Measurements from ENCODE around the gene TGM3. TPM values are rescaled to one million over a fixed set of nuclear protein-coding genes. Genes with fewer than 3 reads are reported as not detected.
"Not testable (repeated sequence)": the region's sequence is repeated elsewhere in the genome, so short reads cannot be mapped to it uniquely, and the experiment has no call there.

Gene TGM3, protein sequence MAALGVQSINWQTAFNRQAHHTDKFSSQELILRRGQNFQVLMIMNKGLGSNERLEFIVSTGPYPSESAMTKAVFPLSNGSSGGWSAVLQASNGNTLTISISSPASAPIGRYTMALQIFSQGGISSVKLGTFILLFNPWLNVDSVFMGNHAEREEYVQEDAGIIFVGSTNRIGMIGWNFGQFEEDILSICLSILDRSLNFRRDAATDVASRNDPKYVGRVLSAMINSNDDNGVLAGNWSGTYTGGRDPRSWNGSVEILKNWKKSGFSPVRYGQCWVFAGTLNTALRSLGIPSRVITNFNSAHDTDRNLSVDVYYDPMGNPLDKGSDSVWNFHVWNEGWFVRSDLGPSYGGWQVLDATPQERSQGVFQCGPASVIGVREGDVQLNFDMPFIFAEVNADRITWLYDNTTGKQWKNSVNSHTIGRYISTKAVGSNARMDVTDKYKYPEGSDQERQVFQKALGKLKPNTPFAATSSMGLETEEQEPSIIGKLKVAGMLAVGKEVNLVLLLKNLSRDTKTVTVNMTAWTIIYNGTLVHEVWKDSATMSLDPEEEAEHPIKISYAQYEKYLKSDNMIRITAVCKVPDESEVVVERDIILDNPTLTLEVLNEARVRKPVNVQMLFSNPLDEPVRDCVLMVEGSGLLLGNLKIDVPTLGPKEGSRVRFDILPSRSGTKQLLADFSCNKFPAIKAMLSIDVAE
- total RNA-seq, result not detected
- long read RNA-seq, result 0 reads

DNA sequence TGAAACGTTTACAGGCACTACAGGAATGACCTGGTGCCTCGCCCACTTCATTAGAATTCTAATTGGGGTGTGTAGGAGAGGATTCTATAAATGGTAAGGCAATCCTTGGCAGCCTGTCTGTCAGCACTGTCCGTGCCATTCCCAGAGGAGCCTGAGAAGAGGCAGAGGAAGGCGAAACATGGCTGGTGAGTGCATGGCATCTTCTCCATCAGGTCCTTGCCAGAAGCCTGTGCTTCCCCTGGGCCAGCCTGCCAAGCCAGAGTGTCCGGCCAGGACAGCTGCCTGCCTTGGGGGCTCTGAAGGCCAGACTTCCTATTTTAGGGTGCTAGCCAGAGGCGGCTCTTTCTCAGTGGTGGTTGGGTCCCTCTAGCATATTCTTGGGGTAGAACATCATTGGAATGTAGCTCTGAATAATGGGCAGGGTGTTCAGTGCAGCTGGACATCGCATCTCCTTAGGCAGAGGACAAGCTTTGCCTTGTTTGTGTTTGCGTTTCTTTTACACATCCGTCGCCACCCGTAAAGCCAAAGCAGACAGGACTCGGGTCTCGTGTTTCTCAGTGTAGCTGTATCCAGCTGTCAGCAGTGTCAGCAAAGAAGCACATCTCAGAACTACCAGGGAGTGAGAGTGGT is at the start of gene TGM3:
TGM3 (plus strand) TSS at position 116 of the 630 bp plus-strand sequence; CDS start at position 179, 63 bp downstream.
- intact Hi-C loops (cut with DNase I), result no loop called here
- ATAC-seq (ENCODE audit: poor library complexity), result no peak

DNA sequence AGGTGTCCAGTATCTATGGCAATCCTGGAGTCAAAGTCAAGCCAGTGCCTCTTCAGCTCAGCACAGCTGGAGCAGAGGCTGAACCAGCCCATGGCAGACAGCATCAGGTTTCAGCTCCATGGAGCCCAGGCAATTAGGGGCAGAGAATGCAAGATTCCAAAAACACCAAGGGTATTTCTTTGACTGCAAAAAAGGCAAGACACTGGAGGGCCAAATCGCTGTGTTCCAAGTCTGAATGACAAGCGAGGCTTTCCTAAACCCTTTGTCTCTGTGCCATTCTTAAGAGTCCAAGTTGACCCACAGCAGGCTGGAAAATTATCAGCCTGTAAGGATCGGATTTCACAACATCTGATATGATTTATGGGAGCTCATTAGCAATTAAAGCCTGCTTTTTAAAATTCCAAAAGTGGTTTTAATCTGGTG is 49.7 kb upstream of the TGM3 start:
- DNase-seq, result no peak
- intact Hi-C loops (cut with DNase I), result no loop called here
- ATAC-seq (ENCODE audit: poor library complexity), result no peak

More for the DNA sequence above, at the start of gene TGM3:
- no peak for DNase-seq

DNA sequence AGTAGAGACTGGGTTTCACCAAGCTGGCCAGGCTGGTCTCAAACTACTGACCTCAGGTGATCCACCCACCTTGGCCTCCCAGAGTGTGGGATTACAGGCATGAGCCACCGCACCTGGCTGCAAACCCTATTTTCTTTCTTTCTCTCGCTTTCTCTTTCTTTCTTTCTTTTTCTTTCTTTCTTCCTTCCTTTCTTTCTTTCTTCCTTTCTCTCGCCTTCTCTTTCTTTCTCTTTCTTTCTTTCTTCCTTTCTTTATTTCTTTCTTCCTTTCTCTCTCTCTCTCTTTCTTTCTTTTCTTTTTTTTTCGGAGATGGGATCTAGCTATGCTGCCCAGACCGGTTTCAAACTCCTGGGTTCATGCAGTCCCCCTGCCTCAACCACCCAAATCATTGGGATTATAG is 47.0 kb upstream of the TGM3 start:
- ATAC-seq (ENCODE audit: poor library complexity), result no peak
- no peak for DNase-seq
- intact Hi-C loops (cut with DNase I), result no loop called here

DNA sequence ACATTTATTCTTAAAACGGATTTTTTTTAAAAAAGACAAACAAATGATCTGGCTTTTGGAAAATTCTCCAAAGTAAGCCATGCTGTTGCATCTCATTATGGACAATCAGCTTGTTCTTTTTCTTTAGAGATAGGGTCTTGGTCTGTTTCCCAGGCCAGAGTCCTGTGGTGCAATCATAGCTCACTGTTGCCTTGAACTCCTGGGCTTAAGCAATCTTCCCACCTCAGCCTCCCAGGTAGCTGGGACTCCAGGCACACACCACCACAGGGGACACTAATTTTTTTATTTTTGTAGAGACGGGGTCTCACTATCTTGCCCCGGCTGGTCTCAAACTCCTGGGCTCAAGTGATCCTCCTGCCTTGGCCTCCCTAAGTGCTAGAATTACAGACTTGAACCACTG is 45.9 kb upstream of the TGM3 start:
- no peak for DNase-seq
- ATAC-seq (ENCODE audit: poor library complexity), result no peak
- intact Hi-C loops (cut with DNase I), result no loop called here

DNA sequence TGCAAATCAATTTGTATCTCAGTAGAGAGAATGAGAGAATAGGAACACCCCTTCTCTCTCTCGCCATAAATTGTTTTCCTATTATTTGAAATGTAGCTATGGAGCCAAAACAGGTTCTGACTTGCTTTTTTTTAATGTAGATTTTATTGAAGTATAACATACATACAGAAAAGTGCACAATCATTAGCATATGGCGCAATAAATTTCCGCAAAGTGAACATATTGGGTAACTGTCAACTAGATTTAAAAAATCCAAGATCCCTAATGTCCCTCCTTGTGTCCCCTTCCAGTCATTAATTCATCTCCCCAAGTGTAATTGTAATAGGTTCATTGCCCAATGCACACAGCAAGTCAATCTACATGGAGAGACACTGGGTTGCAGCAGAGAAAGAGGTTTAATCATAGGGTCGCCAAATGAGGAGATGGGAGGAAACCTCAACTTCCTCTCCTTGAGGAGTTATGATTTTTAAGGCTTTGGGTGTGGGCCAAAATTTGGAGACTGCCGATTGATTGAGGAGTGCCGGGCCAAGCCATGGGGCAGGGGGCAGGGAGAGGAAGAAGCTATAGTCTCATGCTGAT is 43.3 kb upstream of the TGM3 start:
- no peak for ATAC-seq (ENCODE audit: poor library complexity)
- no peak for DNase-seq
- intact Hi-C loops (cut with DNase I), result no loop called here

DNA sequence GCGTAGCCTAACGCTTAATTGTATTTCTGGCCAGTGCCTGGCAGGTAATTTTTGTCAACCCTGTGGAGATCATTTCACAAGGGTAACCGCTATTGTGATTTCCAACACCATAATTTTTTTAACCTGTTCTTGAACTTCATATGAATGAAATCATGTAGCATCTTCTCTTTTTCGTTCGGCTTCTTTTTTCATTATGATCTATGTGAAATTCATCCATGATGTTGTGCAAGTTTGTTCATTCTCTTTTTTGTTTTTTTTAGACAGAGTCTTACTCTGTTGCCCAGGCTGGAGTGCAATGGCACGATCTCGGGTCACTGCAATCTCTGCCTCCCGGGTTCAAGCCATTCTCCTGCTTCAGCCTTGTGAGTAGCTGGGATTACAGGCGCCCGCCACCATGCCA is 42.5 kb upstream of the TGM3 start:
- no peak for DNase-seq
- intact Hi-C loops (cut with DNase I), result no loop called here
- ATAC-seq (ENCODE audit: poor library complexity), result no peak

DNA sequence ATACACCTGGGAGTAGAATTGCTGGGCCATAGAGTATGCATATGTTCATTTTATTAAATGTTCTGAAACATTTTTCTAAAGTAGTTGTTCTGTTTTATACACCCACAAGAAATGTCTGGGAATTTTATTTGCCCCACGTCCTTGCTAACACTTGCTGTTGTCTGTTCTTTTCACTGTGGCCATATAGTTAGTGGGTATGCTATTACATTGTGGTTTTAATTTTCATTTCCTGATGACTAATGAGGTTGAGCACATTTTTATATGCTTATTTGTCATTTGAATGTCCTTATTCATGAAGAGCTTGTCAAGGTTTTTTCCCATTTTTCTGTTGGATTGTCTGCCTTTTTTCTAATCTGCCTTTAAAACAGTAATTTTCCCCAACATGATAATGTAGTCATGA is 41.5 kb upstream of the TGM3 start:
- intact Hi-C loops (cut with DNase I), result no loop called here
- DNase-seq (no peak), ATAC-seq (ENCODE audit: poor library complexity) (no peak)

DNA sequence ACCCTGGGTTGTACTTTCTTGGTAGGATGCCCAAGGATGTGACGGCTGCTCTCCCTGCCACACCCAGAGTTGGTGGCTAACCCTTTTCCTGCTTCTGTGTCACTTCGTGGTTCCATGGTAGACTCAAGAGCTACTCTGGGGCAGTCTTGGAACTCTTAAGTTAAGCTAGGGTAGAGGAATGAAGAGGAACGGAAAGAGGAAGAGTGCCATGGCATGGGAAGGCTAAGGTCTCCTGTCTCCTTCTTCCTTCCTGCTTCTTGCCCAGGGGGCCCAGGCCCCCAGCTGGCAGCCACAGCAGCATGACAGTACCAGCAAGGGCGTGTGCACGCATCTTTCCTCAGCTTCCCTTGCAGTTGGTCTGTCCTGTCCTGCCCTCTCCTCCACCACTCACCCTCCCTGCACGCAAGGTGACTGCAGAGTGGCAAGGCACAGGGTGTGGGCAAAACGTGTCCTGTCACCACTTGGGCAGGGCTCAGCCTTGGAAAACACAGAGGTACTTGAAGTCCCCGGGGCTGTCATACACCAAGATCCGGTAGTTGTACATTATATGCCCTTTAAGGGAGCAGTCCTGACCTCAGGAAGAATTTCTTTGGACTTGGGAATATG is 39.8 kb upstream of the TGM3 start:
- intact Hi-C loops (cut with DNase I), result no loop called here
- no peak for ATAC-seq (ENCODE audit: poor library complexity)
- DNase-seq, result no peak

DNA sequence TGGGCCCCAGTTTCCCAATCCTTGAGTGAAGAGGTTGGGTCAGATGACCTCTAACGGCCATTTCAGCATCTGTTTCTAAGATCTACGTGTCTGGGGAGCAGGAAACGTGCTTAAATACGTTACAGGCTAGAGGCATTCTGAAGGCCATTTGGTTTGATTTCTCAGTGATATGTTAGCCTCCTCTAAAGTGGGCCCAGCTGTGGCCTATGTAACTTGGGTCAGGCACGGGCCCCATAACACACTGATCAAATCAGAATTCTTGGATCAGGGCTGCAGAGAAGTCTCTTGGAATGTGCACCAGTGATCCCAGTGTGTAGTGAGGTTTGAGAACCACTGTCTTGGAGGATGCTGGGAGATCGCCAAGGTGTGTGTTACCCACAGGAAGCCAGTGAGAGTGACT is 36.1 kb upstream of the TGM3 start:
- ATAC-seq (ENCODE audit: poor library complexity) (no peak), DNase-seq (no peak)
- intact Hi-C loops (cut with DNase I), result no loop called here

DNA sequence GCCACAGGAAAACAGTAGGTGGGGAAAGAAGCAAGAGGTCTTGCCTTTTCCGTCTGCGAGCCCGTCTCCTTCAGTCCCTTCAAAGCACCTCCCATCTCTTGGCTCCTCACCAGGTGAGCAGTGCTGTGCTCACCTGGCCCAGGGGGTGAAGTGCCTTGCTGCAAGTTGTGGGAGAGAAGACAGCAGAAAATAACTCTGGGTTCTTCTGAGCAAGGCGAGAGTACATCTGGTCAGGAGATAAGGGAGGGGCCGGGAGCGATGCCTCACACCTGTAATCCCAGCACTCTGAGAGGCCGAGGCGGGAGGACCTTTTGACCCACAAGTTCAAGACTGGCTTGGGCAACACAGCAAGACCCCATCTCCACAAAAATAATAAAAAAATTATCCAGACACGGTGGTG is 35.6 kb upstream of the TGM3 start:
- ATAC-seq (ENCODE audit: poor library complexity) (no peak), DNase-seq (no peak)
- intact Hi-C loops (cut with DNase I), result no loop called here

DNA sequence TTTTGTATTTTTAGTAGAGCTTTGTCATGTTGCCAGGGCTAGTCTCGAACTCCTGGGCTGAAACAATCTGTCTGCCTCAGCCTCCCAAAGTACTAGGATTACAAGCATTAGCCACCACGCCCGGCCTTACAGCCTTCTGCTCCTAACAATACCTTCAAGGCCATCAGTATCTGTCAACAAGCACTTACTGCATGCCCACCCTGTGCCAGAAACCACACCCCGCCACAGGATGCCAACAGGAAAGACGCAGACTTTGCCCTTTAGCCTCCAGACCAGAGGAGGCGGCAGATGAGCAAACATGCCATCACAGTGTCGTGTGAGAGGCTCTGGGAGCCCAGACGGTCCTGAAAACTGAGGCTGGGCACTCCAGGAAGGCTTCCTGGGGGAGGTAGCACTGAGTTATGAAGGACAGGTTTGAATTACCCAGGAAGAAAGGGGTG is 34.7 kb upstream of the TGM3 start:
- ATAC-seq (ENCODE audit: poor library complexity) (no peak), DNase-seq (no peak)
- intact Hi-C loops (cut with DNase I), result no loop called here

DNA sequence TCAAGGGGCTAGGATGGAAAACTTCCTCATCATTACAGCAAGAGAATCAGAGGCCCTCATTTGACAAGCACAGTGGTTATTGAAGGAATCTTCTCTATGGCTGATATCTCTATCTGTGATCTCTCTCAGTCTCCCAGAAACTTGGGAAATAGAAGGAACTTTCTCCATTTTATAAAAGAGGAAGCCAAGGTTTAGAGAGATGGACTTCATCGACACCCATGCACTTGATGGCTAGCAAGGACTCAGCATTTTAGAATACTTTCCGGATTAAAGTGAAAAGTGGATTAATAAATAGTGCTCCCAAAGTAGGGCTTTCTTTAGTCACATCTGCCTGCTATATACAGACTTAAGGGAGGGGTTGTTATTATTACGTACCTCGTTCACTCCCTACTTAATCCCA is 34.2 kb upstream of the TGM3 start:
- intact Hi-C loops (cut with DNase I), result no loop called here
- no peak for DNase-seq
- no peak for ATAC-seq (ENCODE audit: poor library complexity)

DNA sequence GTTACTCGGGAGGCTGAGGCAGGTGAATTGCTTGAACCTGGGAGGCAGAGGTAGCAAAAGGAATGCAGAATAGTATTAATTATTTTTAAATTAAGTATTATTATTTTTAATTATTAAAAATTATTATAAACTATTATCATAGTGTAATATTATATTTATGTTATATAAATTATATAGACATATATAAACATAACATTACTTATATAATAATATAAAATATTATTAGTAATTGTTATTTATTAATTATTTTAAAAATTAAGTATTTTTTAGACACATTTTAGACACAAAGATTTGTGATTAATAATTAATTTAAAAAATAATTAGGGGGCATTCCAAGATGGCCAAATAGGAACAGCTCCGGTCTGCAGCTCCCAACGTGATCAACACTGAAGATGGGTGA is 31.7 kb upstream of the TGM3 start:
- no peak for ATAC-seq (ENCODE audit: poor library complexity)
- DNase-seq, result no peak
- intact Hi-C loops (cut with DNase I), result no loop called here

DNA sequence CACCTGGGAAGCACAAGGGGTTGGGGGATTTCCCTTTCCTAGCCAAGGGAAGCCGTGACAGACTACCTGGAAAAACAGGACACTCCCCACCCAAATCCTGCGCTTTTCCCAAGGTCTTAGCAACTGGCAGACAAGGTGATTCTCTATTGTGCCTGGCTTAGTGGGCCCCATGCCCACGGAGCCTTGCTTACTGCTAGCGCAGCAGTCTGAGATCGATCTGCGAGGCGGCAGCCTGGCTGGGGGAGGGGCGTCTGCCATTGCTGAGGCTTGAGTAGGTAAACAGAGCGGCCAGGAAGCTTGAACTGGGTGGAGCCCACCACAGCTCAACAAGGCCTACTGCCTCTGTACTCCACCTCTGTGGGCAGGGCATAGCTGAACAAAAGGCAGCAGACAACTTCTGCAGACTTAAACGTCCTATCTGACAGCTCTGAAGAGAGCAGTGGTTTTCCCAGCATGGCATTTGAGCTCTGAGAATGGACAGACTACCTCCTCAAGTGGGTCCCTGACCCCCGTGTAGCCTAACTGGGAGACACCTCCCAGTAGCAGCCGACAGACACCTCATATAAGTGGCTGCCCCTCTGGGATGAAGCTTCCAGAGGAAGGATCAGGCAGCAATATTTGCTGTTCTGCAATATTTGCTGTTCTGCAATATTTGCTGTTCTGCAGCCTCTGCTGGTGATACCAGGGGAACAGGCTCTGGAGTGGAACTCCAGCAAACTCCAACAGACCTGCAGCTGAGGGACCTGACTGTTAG is 31.0 kb upstream of the TGM3 start:
- DNase-seq; intact Hi-C loops (cut with DNase I); ATAC-seq (ENCODE audit: poor library complexity): not testable (repeated sequence)

DNA sequence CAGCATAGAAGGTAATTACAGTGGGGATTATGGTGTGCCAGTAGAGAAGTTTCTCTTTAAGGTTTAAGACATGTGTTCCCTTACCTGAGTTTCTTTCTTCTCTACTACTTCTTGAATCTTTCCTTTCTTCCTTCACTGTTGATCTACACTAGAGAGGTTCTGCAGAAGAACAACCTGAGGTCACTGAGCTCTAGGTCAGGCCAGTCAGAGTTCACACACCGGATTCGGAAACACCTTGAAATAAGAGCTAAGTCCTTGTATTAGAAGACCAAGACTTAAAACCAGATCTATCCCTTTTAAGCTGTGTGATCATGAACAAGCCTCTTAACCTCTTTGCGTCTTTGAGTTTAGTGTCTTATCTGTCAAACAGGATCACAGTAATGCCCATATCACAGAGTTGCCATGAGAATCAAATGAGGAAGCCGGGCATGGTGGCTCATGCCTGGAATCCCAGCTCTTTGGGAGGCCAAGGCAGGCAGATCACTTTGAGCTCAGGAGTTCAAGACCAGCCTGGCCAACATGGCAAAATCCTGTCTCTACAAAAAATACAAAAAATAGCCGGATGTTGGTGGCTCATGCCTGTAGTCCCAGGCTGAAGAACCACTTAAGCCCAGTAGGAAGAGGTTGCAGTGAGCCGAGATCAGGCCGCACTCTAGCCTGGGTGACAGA is 22.0 kb upstream of the TGM3 start:
- ATAC-seq (ENCODE audit: poor library complexity) (no peak), DNase-seq (no peak)
- intact Hi-C loops (cut with DNase I), result no loop called here

DNA sequence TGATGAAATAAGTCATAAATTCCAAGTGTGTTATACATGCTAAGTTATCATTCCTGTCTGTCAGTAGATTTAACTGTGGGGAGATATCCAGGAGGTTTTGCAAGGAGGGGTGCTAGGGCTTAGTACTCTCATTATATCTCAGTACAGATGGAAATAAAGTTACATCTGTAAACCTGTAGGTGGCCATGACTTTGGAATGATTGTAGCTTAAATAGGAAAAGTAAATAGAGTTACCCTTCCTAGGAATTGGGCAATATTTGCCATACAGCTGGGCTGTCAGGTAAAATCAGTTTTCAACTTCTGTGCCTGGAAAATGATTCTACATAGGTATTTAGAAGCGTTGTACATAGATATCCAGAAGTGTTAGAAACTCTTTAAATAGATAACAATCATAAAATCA is 19.8 kb upstream of the TGM3 start:
- ATAC-seq (ENCODE audit: poor library complexity) (no peak), DNase-seq (no peak)
- intact Hi-C loops (cut with DNase I), result no loop called here

DNA sequence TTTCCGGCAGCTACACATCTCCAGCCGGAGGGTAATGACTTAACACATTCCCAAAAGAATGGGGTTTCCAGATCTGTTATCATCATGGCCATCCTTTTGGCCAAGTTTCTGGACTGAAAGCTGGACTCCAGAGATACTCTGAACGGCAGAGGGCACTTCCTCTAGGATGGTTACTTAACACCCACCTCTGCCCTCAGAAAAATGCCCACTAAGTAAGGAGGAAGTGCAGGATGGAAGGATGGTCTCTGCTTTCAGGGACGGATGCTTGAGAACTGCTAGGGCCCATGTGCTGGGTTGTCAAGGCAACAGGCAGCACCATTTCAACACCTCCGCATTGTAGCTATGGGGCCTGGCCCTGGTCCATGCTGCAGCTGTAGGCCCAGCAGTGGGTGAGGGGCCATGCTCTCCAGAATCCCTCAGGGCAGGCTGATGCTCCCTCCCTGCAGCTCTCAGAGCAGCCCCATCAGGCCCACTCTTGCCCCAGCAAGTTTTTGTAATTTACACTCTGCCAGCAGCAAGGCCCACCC is 16.5 kb upstream of the TGM3 start:
- no peak for DNase-seq
- intact Hi-C loops (cut with DNase I), result no loop called here
- ATAC-seq (ENCODE audit: poor library complexity), result no peak

DNA sequence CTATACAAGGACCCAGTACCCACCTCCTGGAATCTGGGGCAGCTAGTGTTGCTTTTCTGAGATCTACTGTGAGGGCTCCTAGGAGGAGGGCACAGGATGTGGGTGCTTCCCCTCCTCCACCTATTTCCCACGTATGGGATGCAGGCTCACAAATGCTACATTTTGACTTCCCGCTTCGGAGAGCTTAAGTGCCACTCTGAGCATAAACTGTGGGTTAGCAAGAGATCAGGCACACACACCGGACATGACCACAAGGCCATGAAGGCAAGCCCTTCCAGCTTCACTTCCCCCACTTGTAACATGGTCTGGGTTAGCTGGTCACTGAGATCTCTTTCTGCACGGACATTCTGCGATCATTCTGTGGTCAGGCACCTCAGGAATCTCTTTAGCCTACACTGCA is 15.7 kb upstream of the TGM3 start:
- no peak for ATAC-seq (ENCODE audit: poor library complexity)
- no peak for DNase-seq
- intact Hi-C loops (cut with DNase I), result no loop called here

Measured in Right ventricle myocardium superior (tissue), 1 donor.